ENCODE measurements around the gene DNAH2.

DNA sequence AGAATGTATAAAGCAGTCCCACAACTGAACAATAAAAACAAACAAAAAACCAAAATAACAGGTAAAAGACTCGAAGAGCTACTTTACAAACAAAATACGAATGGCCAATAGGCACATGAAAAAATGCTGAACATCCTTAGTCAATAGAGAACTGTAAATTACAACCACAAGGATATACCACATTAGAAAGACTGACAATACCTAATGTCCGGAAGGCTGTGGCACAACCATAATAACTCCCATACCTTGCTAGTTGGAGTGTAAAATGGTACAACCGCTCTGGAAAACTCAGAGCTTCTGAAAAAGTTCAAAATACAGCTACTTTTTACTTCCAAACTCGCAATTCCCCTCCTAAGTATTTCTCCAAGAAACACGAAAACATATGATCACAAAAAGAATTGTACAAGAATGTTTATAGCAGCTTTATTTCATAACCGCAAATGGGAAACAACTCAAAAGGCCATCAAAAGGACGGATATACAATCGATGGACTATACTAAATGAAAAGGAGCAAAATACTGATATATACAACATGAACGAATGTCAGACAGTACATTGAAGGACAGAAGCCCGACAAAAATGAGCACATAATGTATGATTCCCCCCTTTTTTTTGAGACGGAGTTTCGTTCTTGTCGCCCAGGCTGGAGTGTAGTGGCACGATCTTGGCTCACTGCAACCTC lies 32.6 kb upstream of the DNAH2 start:
- no peak for TF ChIP-seq PHF8 (conservative IDR thresholded peaks at IDR 0.05; ENCODE audit: low read depth, low read length)
- no peak for TF ChIP-seq CEBPB (IDR thresholded peaks at IDR 0.05; ENCODE audit: low read depth, low read length)
